B cell (primary cell): ENCODE data around the gene OR52I1. TPM values are rescaled to one million over a fixed set of nuclear protein-coding genes. Genes with fewer than 3 reads are reported as not detected.

Experiments
- ATAC-seq: fragments of 200-7000 bp; cut with Tn5 transposase; one replicate; pipeline ENCODE4 v1.10.0; 2021; ENCODE audit warnings: low read depth, mild to moderate bottlenecking, moderate number of reproducible peaks, moderate library complexity
- CTCF ChIA-PET: fragments of 350-600 bp; sonication (Branson Sonifier 250); formaldehyde crosslinking; loops from one replicate; lab custom pipeline; 2021; ENCODE audit warnings: antibody characterized with exemption, inconsistent platforms; lab: Charles Lee
- POLR2A ChIA-PET: fragments of 350-600 bp; sonication (Branson Sonifier 250); formaldehyde crosslinking; loops from one replicate; lab custom pipeline; 2021; ENCODE audit warnings: antibody characterized with exemption; lab: Charles Lee
- DNase-seq: peaks from one replicate; pipeline ENCODE4 v3.0.0; 2013
- H2AFZ ChIP-seq: 2 replicates; pipeline ENCODE4 v1.6.1; 2012; ENCODE audit warnings: mild to moderate bottlenecking, low read depth, low read length; ENCODE audit not compliant: insufficient read depth, poor library complexity, severe bottlenecking
- H3K27ac ChIP-seq, 2 donors: 1 replicate in 1 of 2; 2 replicates in 1 of 2; pipeline ENCODE4 v1.5.1; 2012 to 2013; ENCODE audit warnings: low read length in 2 of 2, mild to moderate bottlenecking in 2 of 2, moderate library complexity in 1 of 2
- H3K27me3 ChIP-seq, 4 experiments: fragments of 200-600 bp in 1 of 4; sonication (generic) in 1 of 4; replicated peaks in 1 of 4; 1 replicate in 2 of 4; 2 replicates in 2 of 4; pipeline versions ENCODE4 v1.6.1 to v1.7.0; 2013 to 2016; ENCODE audit warnings: low read length in 3 of 4, mild to moderate bottlenecking in 2 of 4, mixed read lengths in 1 of 4, moderate library complexity in 1 of 4; ENCODE audit not compliant: insufficient read depth in 4 of 4, control insufficient read depth in 3 of 4; ENCODE audit errors: control extremely low read depth in 1 of 4
- H3K36me3 ChIP-seq, 2 experiments: replicated peaks in 1 of 2; 1 replicate in 1 of 2; 2 replicates in 1 of 2; pipeline versions ENCODE4 v1.6.1 to v1.7.1; 2013; ENCODE audit warnings: low read length in 1 of 2; ENCODE audit not compliant: insufficient read depth in 2 of 2, control insufficient read depth in 1 of 2; ENCODE audit errors: control extremely low read depth in 1 of 2, extremely low read depth in 1 of 2
- H3K4me1 ChIP-seq, 2 donors: fragments of 200-600 bp in 1 of 2; sonication (generic) in 1 of 2; 1 replicate in 1 of 2; 2 replicates in 1 of 2; pipeline versions ENCODE4 v1.5.1 to v1.6.1; 2013 to 2017; ENCODE audit warnings: low read length in 2 of 2; ENCODE audit not compliant: control insufficient read depth in 2 of 2, insufficient read depth in 2 of 2
- H3K4me2 ChIP-seq: replicated peaks from 2 replicates; pipeline ENCODE3; 2012; ENCODE audit warnings: mild to moderate bottlenecking, low read depth, low read length; ENCODE audit not compliant: poor library complexity, severe bottlenecking
- H3K4me3 ChIP-seq, 5 experiments: fragments of 200-600 bp in 1 of 5; sonication (generic) in 1 of 5; 1 replicate in 3 of 5; 2 replicates in 2 of 5; pipeline versions ENCODE4 v1.5.1 to v1.7.0; 2011 to 2016; ENCODE audit warnings: low read length in 4 of 5, mild to moderate bottlenecking in 4 of 5, low read depth in 2 of 5, control low read depth in 1 of 5, moderate library complexity in 1 of 5; ENCODE audit not compliant: insufficient read depth in 1 of 5; ENCODE audit errors: control extremely low read depth in 1 of 5, extremely low read depth in 1 of 5
- H3K79me2 ChIP-seq: fragments of 200-600 bp; sonication (generic); one replicate; pipeline ENCODE4 v1.6.0; 2016; ENCODE audit warnings: low read length; ENCODE audit not compliant: control insufficient read depth, insufficient read depth
- H3K9ac ChIP-seq: fragments of 200-600 bp; sonication (generic); 2 replicates; pipeline ENCODE4 v1.6.1; 2017; ENCODE audit warnings: mild to moderate bottlenecking, low read length, moderate library complexity
- H3K9me3 ChIP-seq, 3 donors: one replicate each; pipeline versions ENCODE4 v1.6.1 to v1.7.1; 2013; ENCODE audit warnings: low read length in 2 of 3; ENCODE audit not compliant: control insufficient read depth in 2 of 3, insufficient read depth in 1 of 3; ENCODE audit errors: control extremely low read depth in 1 of 3
- H4K20me1 ChIP-seq: 2 replicates; pipeline ENCODE4 v1.6.0; 2012; ENCODE audit warnings: mild to moderate bottlenecking, low read length; ENCODE audit not compliant: insufficient read depth, control insufficient read depth, poor library complexity, severe bottlenecking
- H3K27ac Mint-ChIP-seq: one replicate; pipeline ENCODE4 v1.8.0; 2021; ENCODE audit warnings: mixed read lengths
- H3K27me3 Mint-ChIP-seq: one replicate; pipeline ENCODE4 v1.8.0; 2021; ENCODE audit warnings: mixed read lengths
- H3K4me1 Mint-ChIP-seq: one replicate; pipeline ENCODE4 v1.8.0; 2021; ENCODE audit warnings: mixed read lengths
- H3K4me3 Mint-ChIP-seq: one replicate; pipeline ENCODE4 v1.8.0; 2021; ENCODE audit warnings: mixed read lengths
- H3K9me3 Mint-ChIP-seq: one replicate; pipeline ENCODE4 v1.8.0; 2022; ENCODE audit warnings: mixed read lengths; ENCODE audit not compliant: insufficient read depth
- CTCF ChIP-seq: fragments of 200-600 bp; IDR thresholded peaks from one replicate; pipeline ENCODE4 v1.8.0; 2022; ENCODE audit warnings: antibody characterized with exemption, mild to moderate bottlenecking
- EZH2 ChIP-seq: IDR thresholded peaks from 2 replicates; pipeline ENCODE4 v1.6.1; 2012; ENCODE audit warnings: borderline replicate concordance, low read depth, mild to moderate bottlenecking, moderate library complexity, low read length; ENCODE audit not compliant: insufficient read depth, poor library complexity, severe bottlenecking
- WGBS: methylation state at CpG from one replicate; pipeline ENCODE4 v1.1.5; 2013; ENCODE audit warnings: missing lambda C conversion rate; ENCODE audit not compliant: insufficient coverage; 5-methylcytosine and 5-hydroxymethylcytosine counted together
- intact Hi-C: fragments of 100-400 bp; cut with micrococcal nuclease; formaldehyde crosslinking; loops from one replicate; pipeline ENCODE4 v1.10.0; 2022
- polyA plus RNA-seq: library from polyadenylated mRNA; depleted of rRNA; stranded (reverse); fragments of >200 nt; gene quantifications from 2 replicates; pipeline ENCODE4 v1.2.3, GENCODE V29; 2012
- total RNA-seq, 2 donors: library from RNA; stranded (reverse); fragments of 120-200 nt in 1 of 2; gene quantifications; 1 replicate in 1 of 2; 2 replicates in 1 of 2; pipeline versions ENCODE4 v1.2.3 to v1.2.4, GENCODE V29; 2013 to 2022

The OR52I1 gene
- total and polyA plus RNA-seq, 2 donors (not counting 1 experiment from before 2014, with no cell fraction given), result not detected

- peaks cover 0 to 3% (median 0%) of the 10 kb centered on the region in 3 donors for H3K9me3 ChIP-seq
- ATAC-seq (no peak), DNase-seq (no peak)
- H3K36me3 ChIP-seq, result no peaks in the 10 kb centered on the region
- no peak overlapping the region for H3K4me2 ChIP-seq
- TF ChIP-seq EZH2, result no peak
- TF ChIP-seq CTCF, result no peak
- Mint-ChIP-seq H3K27ac (no peak overlapping the region), H3K4me3 (no peak overlapping the region), H3K9me3 (peaks cover 4% of the 10 kb centered on the region), H3K27me3 (peaks cover 17% of the 10 kb centered on the region), H3K4me1 (no peaks in the 10 kb centered on the region)
- intact Hi-C loops, result no loop called here
- H3K9ac ChIP-seq, result no peak overlapping the region
- WGBS, result 90% methylated on average over 18 of the region's 18 CpGs
- H3K4me1 ChIP-seq, result no peaks in the 10 kb centered on the region
- H4K20me1 ChIP-seq, result no peaks in the 10 kb centered on the region
- H3K27me3 ChIP-seq, result no peaks in the 10 kb centered on the region
- H3K79me2 ChIP-seq, result no peaks in the 10 kb centered on the region
- H2AFZ ChIP-seq, result no peak overlapping the region
- no peak overlapping the region for H3K4me3 ChIP-seq
- POLR2A ChIA-PET, result no interaction called here
- CTCF ChIA-PET, result no interaction called here
- H3K27ac ChIP-seq, result no peak overlapping the region
Observed at GRCh38 chr11:4569075-4569474, 24.8 kb upstream of the OR52I1 start.

- ChIA-PET POLR2A (no interaction called here), CTCF (no interaction called here)
- Histone ChIP-seq H3K4me2 (no peak overlapping the region), H3K27ac (no peak overlapping the region), H3K27me3 (peaks cover 0 to 3% (median 1%) of the 10 kb centered on the region in 4 experiments), H4K20me1 (no peaks in the 10 kb centered on the region), H2AFZ (no peak overlapping the region), H3K9ac (no peak overlapping the region), H3K9me3 (no peaks in the 10 kb centered on the region), H3K4me1 (no peaks in the 10 kb centered on the region), H3K4me3 (no peak overlapping the region), H3K36me3 (no peaks in the 10 kb centered on the region), H3K79me2 (no peaks in the 10 kb centered on the region)
- TF ChIP-seq EZH2 (no peak), CTCF (no peak)
- Mint-ChIP-seq H3K27ac (no peak overlapping the region), H3K27me3 (peaks cover 38% of the 10 kb centered on the region), H3K4me3 (no peak overlapping the region), H3K9me3 (no peaks in the 10 kb centered on the region), H3K4me1 (no peaks in the 10 kb centered on the region)
- WGBS, result 81% methylated on average over 3 of the region's 3 CpGs
- intact Hi-C loops, result no loop called here
- DNase-seq, result no peak
- ATAC-seq, result no peak
Observed at GRCh38 chr11:4576880-4577279, 17.0 kb upstream of the OR52I1 start.
